ENCODE data around the gene RANBP1.

Gene RANBP1

DNA sequence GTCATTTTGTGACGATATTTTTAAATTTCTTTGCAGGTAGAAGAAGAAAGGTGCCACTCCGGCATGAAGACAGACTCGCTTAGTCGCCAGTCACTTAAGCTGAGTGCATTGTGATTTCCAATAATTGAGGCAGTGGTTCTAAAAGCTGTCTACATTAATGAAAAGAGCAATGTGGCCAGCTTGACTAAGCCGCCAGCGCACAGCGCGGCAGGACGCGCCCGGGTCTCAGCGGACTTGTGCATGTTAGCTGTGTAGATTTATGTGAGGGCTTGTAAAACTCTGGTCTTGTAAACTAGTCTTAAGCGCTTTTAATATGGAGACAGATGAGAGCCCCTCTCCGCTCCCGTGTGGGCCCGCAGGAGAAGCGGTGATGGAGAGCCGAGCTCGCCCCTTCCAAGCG lies 30.3 kb upstream of the RANBP1 start:
- no peak for TF ChIP-seq ZFX (IDR thresholded peaks at IDR 0.05)
- TF ChIP-seq, protein P1, sequence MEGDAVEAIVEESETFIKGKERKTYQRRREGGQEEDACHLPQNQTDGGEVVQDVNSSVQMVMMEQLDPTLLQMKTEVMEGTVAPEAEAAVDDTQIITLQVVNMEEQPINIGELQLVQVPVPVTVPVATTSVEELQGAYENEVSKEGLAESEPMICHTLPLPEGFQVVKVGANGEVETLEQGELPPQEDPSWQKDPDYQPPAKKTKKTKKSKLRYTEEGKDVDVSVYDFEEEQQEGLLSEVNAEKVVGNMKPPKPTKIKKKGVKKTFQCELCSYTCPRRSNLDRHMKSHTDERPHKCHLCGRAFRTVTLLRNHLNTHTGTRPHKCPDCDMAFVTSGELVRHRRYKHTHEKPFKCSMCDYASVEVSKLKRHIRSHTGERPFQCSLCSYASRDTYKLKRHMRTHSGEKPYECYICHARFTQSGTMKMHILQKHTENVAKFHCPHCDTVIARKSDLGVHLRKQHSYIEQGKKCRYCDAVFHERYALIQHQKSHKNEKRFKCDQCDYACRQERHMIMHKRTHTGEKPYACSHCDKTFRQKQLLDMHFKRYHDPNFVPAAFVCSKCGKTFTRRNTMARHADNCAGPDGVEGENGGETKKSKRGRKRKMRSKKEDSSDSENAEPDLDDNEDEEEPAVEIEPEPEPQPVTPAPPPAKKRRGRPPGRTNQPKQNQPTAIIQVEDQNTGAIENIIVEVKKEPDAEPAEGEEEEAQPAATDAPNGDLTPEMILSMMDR (conservative IDR thresholded peaks at IDR 0.05), result no peak
- H3K27ac ChIP-seq, result no peak overlapping the region

DNA sequence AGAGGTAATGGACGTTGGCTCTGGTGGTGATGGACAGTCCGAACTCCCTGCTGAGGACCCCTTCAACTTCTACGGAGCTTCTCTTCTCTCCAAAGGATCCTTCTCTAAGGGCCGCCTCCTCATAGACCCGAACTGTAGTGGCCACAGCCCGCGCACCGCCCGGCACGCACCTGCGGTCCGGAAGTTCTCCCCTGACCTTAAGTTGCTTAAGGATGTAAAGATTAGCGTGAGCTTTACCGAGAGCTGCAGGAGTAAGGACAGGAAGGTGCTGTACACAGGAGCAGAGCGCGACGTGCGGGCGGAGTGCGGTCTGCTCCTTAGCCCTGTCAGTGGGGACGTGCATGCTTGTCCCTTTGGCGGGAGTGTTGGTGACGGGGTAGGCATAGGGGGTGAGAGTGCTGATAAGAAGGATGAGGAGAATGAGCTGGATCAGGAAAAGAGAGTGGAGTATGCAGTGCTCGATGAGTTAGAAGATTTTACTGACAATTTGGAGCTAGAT lies 29.8 kb upstream of the RANBP1 start:
- no peak overlapping the region for H3K27ac ChIP-seq
- no peak for TF ChIP-seq ZFX (IDR thresholded peaks at IDR 0.05)
- TF ChIP-seq, protein P1 (conservative IDR thresholded peaks at IDR 0.05), result no peak

DNA sequence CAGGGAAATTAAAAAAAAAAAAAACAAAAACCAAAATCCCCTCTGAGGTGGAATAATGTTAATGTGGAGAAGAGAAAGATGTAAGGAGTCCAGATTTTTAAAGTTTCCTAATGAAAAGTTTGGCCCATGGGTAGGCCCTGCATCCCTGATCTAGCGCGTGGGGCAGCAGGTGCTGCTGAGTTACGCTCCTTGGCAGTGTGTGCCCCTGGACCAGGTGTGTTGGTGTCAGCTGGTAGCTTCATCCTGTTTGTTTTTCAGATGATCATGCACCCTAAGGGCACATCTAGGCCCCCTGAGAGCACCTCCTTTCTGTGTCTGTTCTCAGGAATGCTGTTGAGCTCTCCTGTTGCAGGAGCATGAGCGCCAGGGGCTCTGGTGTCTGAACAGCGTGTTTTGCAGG lies 29.1 kb upstream of the RANBP1 start:
- TF ChIP-seq, protein P1 (conservative IDR thresholded peaks at IDR 0.05), result no peak
- no peak for TF ChIP-seq ZFX (IDR thresholded peaks at IDR 0.05)
- no peak overlapping the region for H3K27ac ChIP-seq

DNA sequence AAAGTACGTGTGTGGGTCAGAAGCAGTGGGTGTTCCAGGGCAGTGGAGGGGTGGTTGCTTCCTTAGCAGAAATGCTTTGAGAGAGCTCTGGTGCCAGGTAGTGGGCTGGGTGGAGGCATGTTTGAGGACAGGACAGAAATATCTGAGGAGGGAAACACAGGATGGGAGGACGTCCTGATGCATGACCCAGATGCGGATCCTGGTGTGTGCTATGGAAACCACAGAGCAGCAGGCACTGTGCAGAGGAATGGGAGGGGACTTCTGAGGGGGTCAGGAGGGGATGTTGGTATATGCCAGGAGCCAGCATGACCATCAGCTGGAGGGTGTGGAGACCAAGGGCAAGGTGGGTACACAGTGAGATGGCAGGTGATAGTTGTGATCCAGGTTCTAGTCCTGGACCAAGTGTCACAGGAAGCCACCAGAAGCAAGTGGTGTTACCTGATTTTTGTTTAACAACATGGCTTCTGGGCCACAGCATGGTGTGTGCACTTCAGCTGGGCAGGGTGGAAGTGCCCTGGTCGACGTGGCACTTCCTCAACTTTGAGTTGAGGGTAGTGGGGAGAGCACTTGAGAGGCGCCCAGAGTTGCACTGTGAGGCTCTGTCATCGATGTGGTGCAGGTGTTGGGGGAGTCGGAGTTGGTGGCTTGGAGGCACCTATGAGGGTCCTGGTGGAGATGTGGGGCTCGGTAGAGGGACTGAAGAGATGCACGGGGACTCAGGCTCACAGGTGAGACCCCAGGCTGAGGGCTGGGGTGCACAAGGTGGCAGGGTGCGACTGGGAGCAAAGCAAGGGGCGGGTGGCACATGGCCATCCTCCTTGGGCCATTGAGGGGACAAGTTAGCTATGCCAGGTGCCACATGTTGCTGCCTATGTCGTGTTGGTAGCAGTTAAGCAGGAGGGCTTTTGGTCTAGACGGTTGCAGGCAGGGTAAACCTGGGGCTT lies 28.3 kb upstream of the RANBP1 start:
- TF ChIP-seq ZFX (IDR thresholded peaks at IDR 0.05), result no peak
- TF ChIP-seq, protein P1 (conservative IDR thresholded peaks at IDR 0.05), result no peak
- H3K27ac ChIP-seq, result no peak overlapping the region

DNA sequence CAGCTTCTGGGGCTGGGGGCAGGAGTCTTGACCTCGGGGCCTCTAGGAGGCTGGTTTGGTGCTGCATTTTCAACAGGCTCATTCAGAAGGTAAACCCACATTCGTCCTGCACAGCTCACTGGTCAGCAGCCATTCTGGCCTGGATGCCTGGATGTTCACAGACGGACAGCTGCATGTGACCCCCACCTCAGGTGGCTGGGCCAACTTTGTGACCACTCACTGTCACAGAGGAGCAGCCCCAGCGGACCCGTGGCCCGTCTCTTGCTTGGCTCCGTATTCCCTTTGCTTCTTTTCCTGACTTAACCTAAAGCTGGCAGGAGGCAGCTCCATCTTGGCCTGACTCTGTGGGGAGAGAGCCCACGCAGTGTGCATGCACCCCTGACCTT lies 27.6 kb upstream of the RANBP1 start:
- TF ChIP-seq, protein P1 (conservative IDR thresholded peaks at IDR 0.05), result no peak
- TF ChIP-seq ZFX (IDR thresholded peaks at IDR 0.05), result no peak
- H3K27ac ChIP-seq, result no peak overlapping the region

DNA sequence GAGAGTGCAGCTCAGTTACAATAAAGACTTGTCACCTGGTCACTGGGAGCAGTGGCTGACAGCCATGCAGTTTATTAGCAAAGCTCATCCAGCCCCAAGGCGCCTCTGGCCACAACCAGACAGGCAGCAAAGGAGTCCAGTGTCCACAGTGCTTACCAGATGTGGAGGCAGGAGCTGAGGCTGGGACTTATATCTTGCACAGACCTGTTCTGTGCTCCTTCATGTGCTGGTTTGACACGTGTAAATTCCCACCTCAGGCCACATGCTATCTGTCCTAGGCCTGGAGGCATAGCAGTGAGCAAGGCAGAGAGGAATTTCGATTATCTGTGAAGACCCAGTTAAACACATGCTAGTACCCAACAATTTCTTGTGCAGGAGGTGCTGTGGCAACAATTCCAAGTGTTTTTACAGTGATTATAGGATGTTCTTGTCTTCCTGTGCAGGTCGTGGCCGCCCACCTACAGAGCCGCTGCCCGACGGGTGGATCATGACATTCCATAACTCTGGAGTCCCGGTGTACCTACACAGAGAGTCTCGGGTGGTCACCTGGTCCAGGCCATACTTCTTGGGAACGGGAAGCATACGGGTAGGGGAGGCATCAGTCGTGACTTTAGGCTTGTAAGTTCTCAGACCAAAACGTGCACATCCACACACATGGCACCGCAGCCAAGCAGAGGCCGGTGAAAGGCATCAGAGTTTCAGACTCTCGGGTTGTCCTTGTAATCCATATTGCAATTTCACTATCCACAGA lies 26.5 kb upstream of the RANBP1 start:
- no peak overlapping the region for H3K27ac ChIP-seq
- TF ChIP-seq, protein P1 (conservative IDR thresholded peaks at IDR 0.05), result no peak
- TF ChIP-seq ZFX (IDR thresholded peaks at IDR 0.05), result no peak

Data from C4-2B (cell line).